Measurements from ENCODE around the gene RNU2-1. TPM values are rescaled to one million over a fixed set of nuclear protein-coding genes. Genes with fewer than 3 reads are reported as not detected.
"Not testable (repeated sequence)": the region's sequence is repeated elsewhere in the genome, so short reads cannot be mapped to it uniquely, and the experiment has no call there.

The RNU2-1 gene
- polyA plus RNA-seq, 1 donor: not detected

DNA sequence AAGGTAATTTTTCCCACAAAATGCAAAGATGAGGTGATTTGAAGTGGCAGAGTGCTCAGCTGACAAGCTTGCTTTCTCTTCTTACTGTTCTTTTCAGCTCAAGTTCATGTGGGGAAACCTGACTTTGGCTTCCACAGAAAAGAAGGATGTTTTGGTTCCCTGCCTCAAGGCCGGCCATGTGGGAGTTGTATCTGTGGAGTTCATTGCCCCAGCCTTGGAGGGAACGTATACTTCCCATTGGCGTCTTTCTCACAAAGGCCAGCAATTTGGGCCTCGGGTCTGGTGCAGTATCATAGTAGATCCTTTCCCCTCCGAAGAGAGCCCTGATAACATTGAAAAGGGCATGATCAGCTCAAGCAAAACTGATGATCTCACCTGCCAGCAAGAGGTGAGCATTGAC is 40.5 kb downstream of the RNU2-1 start:
- peaks cover 84% of the 10 kb centered on the region for H3K36me3 ChIP-seq (ENCODE audit: control insufficient read depth, insufficient read depth, low read length)
- no peaks in the 10 kb centered on the region for H3K4me1 ChIP-seq (ENCODE audit: control insufficient read depth, insufficient read depth, low read length)
- WGBS (ENCODE audit: insufficient coverage, low lambda C conversion rate): no CpG with 5 or more reads among the region's 5 CpGs
- DNase-seq: no peak
- H3K27me3 ChIP-seq (ENCODE audit: control insufficient read depth, insufficient read depth, low read length): no peaks in the 10 kb centered on the region
- no peak overlapping the region for H3K4me3 ChIP-seq (ENCODE audit: low read length)
- H3K27ac ChIP-seq (ENCODE audit: low read length): no peak overlapping the region
- no peaks in the 10 kb centered on the region for H3K9me3 ChIP-seq (ENCODE audit: control insufficient read depth, low read depth, low read length)

GRCh38 chr17:43186656-43187055 is 47.1 kb downstream of the RNU2-1 start:
- WGBS (ENCODE audit: insufficient coverage, low lambda C conversion rate): no CpG with 5 or more reads among the region's 5 CpGs
- not testable (repeated sequence) for H3K27ac ChIP-seq (ENCODE audit: low read length); H3K4me1 ChIP-seq (ENCODE audit: control insufficient read depth, insufficient read depth, low read length); DNase-seq; H3K4me3 ChIP-seq (ENCODE audit: low read length); H3K9me3 ChIP-seq (ENCODE audit: control insufficient read depth, low read depth, low read length); H3K27me3 ChIP-seq (ENCODE audit: control insufficient read depth, insufficient read depth, low read length)
- H3K36me3 ChIP-seq (ENCODE audit: control insufficient read depth, insufficient read depth, low read length): peaks cover 64% of the 10 kb centered on the region

DNA sequence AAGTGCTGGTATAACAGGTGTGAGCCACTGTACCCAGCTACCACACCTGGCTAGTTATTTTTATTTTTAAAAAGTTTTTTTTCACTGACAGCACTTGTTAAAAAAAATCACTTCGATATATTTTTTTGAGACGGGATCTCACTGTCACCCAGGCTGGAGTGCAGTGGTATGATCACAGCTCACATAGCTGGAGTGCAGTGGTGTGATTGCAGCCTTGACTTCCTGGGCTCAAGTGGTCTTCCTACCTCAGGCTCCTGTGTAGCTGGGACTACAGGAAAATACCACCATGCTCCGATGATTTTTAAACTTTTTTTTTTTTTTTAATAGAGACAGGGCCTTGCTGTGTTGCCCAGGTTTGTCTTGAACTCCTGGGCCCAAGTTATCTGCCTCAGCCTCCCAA is 49.9 kb downstream of the RNU2-1 start:
- no peaks in the 10 kb centered on the region for H3K4me1 ChIP-seq (ENCODE audit: control insufficient read depth, insufficient read depth, low read length)
- H3K27me3 ChIP-seq (ENCODE audit: control insufficient read depth, insufficient read depth, low read length): no peaks in the 10 kb centered on the region
- DNase-seq: no peak
- H3K27ac ChIP-seq (ENCODE audit: low read length): no peak overlapping the region
- no peak overlapping the region for H3K4me3 ChIP-seq (ENCODE audit: low read length)
- no peaks in the 10 kb centered on the region for H3K9me3 ChIP-seq (ENCODE audit: control insufficient read depth, low read depth, low read length)
- peaks cover 55% of the 10 kb centered on the region for H3K36me3 ChIP-seq (ENCODE audit: control insufficient read depth, insufficient read depth, low read length)
- WGBS (ENCODE audit: insufficient coverage, low lambda C conversion rate): no CpG with 5 or more reads among the region's 3 CpGs

Other genes starting within 250 kb of the RNU2-1 start
- 2,151 TPM for gene RPL27, start 235.6 kb downstream of the RNU2-1 start, polyA plus RNA-seq
- gene IFI35, start 227.2 kb downstream of the RNU2-1 start, polyA plus RNA-seq: 45.7 TPM
- gene VAT1, start 211.6 kb downstream of the RNU2-1 start, polyA plus RNA-seq: 148 TPM
- gene RND2, start 208.7 kb downstream of the RNU2-1 start, polyA plus RNA-seq: 1.8 TPM
- 10.4 TPM for gene BRCA1, start 108.6 kb downstream of the RNU2-1 start, polyA plus RNA-seq
- gene NBR1, start 62.8 kb downstream of the RNU2-1 start, polyA plus RNA-seq: 120 TPM
- 49.0 TPM for gene TMEM106A, start 22.1 kb downstream of the RNU2-1 start, polyA plus RNA-seq
- 47.1 TPM for gene CCDC200, start 5.4 kb downstream of the RNU2-1 start, polyA plus RNA-seq
- gene ARL4D, start 165.0 kb upstream of the RNU2-1 start, polyA plus RNA-seq: 5.4 TPM
- 27.8 TPM for gene DHX8, start 250.0 kb upstream of the RNU2-1 start, polyA plus RNA-seq